ENCODE measurements around the gene ENAM.

The ENAM gene, protein sequence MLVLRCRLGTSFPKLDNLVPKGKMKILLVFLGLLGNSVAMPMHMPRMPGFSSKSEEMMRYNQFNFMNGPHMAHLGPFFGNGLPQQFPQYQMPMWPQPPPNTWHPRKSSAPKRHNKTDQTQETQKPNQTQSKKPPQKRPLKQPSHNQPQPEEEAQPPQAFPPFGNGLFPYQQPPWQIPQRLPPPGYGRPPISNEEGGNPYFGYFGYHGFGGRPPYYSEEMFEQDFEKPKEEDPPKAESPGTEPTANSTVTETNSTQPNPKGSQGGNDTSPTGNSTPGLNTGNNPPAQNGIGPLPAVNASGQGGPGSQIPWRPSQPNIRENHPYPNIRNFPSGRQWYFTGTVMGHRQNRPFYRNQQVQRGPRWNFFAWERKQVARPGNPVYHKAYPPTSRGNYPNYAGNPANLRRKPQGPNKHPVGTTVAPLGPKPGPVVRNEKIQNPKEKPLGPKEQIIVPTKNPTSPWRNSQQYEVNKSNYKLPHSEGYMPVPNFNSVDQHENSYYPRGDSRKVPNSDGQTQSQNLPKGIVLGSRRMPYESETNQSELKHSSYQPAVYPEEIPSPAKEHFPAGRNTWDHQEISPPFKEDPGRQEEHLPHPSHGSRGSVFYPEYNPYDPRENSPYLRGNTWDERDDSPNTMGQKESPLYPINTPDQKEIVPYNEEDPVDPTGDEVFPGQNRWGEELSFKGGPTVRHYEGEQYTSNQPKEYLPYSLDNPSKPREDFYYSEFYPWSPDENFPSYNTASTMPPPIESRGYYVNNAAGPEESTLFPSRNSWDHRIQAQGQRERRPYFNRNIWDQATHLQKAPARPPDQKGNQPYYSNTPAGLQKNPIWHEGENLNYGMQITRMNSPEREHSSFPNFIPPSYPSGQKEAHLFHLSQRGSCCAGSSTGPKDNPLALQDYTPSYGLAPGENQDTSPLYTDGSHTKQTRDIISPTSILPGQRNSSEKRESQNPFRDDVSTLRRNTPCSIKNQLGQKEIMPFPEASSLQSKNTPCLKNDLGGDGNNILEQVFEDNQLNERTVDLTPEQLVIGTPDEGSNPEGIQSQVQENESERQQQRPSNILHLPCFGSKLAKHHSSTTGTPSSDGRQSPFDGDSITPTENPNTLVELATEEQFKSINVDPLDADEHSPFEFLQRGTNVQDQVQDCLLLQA

DNA sequence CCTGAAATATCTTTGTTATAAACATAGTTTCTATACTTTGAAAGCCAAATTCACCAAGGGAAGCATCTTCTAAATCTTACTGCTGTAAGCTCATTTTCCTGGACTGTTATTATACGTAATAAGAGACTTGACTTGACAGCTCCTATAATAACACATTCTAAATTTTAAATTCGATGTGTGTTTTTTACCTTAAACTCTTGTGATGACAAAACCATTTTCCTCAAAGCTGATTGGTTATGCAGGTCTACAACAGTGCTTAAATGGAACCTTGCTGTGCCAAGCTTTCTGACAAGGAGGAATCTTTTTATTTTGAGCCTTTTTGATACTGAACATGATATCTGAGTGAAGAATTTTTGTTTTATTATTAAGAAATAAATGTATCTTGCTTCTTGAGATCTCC, at the start of gene ENAM:
ENAM (plus strand) TSS at position 301 of the 400 bp plus-strand sequence. CDS start 757 bp downstream, outside the sequence.
- DNase-seq: no peak
- intact Hi-C loops (cut with DNase I): no loop called here

DNA sequence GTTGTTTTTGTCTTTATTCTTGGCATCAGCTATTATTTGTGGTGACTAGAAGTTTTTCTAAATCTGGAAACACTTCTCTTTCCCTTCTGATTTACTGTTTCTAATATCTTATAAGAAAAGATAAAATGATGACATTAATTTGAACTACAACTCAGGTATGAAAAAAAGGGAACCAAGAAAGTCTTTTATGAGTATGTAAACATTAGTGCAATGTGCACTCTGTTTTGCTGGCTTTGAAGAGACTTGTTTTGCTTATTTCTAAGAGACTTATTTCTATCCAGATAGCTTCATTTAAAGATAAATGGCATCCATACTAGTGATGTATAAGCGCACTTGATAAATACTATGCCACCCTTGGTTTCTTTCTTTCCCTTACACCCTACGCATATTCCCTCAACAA, 46.6 kb upstream of the ENAM start:
- no peak for DNase-seq
- intact Hi-C loops (cut with DNase I): no loop called here

DNA sequence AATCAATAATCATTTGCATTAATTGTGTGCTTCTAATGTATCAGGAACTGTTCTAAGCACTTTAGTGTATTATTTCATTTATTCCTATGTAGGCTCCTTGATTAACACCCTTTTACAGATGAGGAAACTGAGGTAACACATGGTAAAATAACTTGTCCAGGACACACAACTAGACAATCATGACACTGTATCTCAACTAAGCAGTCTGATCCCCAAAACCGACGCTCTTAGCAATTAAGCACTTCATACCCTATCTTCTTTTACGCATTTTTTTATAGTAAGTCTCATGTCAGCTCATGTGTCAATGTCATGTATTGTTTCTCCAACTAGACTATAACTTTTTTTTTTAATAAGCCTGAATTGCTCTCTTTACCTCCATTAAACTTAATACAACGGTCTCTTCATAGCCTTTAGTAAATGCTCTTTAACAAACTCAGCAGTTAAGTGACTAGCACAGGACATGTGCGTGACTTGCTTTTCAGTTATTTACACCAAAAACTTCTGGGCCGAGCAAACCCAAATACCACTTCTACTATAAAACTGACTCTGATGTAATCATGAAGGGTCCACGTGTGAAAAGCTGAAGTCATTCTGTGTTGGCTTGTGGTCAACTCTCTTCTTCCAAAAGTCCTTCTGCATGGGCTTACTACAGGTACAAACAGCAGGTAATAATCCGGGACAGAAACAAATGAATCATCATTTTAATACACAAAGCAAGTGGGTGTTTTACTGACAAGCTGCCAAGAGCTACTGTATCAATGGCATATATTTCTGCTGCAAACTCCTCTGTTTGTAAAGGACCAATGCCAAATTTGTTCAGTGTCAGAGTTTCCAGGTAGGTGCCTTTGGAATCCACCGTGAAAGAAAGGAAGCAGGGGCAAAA, 44.4 kb upstream of the ENAM start:
- DNase-seq: no peak
- intact Hi-C loops (cut with DNase I): no loop called here

DNA sequence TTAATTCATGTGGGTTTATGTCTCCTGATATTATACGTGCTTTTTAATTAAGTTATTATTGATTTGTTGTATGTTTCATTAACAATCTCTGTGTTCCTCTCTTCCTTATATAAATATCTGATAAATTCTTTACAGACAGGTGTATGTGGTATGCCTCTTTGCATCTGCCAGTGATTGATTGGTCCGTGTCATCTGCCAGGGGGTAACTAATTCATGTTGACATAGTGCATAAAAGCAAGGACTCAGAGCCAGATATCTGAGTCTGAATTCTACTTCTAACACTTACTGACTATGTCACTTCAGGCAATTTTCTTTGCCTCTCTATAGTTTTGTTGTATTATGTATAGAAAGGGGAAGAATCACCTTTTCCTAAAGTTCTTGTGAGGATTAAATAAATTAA, 41.7 kb upstream of the ENAM start:
- intact Hi-C loops (cut with DNase I): no loop called here
- no peak for DNase-seq

DNA sequence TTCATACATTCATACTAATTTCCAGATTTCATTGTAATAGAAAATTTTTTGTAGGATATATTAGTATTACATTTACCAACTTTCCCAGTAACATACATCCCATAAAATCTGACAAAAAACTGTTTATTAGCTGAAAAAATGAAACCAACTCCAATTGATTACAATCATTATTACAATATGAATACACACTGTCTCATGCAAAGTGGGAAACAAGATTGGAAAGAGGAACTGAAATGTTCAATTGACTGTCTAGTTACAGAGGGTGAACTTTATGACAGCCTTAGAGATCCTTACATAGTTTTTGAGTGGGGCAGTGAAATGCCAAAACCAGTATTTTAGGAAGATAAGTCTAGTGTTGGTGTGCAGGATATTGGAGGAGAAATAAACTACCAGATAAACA, 38.8 kb upstream of the ENAM start:
- intact Hi-C loops (cut with DNase I): no loop called here
- DNase-seq: no peak

DNA sequence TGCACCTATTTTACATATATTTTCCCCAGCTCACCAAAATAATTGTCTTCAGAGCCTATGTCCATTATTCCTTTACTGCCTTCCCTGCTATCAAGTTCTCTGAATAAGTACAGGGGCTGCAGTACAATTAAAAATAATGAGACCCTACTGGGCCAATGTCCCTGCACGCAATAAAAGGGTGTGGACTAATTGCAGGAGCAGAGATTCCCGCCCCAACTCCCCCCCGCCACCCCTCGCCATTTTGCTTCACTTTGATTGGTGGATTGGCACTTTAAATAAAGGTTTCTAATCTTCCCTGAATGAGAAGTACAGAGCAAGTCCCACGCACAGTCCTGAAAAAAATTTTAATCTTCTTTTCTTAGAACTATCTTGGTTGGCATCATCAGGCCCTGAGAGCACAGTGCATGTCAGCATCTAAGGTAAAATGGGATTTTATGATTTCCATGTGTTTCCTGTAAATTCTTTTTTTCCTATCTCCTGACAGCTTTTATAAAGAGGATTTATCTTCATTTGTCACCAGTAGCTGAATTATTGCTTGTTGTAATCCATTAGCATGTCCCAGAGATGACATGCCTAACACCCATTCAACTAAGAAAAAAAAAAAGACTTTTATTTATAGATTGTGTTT, 36.5 kb upstream of the ENAM start, which contains the start of gene AMBN:
AMBN (plus strand) TSS at position 302 of the 628 bp plus-strand sequence; CDS start at position 405, 103 bp downstream.
- intact Hi-C loops (cut with DNase I): no loop called here
- no peak for DNase-seq

DNA sequence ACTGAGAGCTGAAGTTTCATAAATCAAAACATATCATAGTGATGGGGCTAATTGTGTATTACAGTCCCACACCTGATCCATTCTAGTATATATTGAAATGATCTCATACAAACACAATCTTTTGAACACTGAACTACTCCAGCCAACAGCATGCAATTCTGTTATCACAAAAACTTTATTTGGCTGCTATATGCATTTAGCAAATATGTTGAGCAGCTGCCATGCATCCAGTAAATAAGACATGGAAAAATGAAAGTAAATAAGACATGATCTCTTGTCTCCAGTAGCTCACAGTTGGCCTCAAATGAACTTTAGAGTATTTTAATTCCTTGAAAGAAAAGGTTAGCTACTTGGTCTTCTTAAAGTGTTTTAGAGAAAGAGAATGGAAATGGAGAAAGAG, 34.3 kb upstream of the ENAM start:
- no peak for DNase-seq
- intact Hi-C loops (cut with DNase I): no loop called here

DNA sequence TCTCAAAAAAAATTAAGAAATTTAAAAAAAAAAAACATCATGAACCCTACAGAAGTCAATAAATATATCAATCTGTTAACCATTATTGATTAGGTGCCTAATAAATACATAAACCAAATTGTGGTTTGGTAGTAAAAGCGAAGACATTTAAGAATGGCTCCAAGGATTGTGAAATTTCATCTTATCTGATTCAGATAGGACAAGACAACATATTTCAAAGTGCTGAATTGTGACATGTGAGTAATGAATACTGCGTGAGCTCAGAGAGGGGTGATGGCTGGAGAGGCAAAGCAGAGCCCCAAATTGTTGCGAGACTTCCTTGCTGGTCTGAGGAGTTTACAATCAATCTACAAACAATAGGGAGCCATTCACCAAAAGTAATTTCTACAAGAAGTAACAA, 28.2 kb upstream of the ENAM start:
- intact Hi-C loops (cut with DNase I): no loop called here
- DNase-seq: no peak

DNA sequence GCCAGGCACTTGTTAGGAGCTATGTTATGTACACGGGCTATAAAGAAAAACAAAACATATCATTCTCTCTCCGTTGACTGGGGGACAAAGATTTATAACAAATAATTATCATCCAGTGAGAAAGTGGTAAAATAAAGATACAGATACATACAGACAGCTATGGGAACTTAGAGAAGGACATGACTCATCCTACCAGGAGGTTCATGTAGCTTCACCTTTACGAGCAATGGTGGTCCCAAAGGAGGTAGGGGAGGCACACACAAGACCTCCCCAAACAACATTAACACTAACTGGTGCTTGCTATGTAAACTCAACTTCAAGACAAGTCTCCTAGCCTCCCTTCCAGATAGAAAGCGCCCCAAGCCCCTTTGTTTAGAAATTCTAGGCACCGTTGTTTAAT, 27.6 kb upstream of the ENAM start:
- no peak for DNase-seq
- intact Hi-C loops (cut with DNase I): no loop called here

DNA sequence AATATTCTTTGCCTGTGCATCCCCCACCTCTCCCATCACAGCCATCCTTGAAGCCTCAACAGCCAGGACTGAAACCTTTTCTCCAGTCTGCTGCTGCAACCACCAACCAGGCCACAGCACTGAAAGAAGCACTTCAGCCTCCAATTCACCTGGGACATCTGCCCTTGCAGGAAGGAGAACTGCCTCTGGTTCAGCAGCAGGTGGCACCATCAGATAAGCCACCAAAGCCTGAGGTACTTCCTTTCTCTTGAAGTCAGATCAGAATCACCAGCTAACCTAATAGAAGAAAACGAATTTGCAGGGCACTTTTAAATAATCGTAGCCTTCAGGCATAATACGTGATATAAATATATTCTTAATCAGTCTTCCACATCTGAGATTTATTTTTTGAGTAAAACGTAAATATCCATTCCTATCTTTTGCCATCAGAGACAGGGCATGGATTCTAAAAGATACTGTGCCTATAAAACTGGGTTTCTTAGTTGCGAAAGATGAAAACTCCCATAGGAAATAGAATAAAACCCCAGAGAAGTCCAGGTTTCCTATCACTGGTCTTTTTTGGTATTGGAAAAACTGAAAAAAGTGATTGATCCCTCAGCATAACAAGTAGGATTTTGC, 27.0 kb upstream of the ENAM start:
- intact Hi-C loops (cut with DNase I): no loop called here
- DNase-seq: peak in 6 of 10 donors; percentile 22 to 86 (median 30)

DNA sequence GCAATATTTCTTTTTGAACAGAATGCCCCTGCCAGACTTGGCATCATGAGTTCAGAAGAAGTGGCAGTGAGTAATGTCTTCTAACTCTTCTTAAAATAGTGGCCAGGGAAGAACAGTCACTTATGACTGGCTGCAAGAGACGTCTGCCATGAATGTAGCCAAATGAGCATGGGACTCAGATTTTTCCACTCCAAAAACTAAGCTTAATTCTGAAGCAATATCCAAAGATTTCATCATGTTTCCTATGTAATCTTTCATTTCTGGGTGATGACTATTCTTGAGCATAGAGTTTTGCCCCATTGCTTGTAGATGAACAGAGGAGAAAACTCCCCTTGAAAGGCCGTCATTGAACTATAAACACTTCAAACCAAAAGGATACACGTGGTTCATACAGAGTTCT, 24.7 kb upstream of the ENAM start:
- no peak for DNase-seq
- intact Hi-C loops (cut with DNase I): no loop called here

DNA sequence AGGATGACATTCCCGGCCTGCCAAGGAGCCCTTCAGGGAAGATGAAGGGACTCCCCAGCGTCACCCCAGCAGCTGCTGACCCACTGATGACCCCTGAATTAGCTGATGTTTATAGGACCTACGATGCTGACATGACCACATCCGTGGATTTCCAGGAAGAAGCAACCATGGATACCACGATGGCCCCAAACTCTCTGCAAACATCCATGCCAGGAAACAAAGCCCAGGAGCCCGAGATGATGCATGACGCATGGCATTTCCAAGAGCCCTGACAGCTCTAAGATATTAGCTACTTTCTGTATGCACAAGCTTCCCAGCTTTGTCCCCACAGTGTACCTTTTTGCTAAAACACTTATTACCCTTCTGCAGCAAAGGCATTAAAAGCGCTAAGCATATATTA, 22.1 kb upstream of the ENAM start:
- DNase-seq: no peak
- intact Hi-C loops (cut with DNase I): no loop called here

DNA sequence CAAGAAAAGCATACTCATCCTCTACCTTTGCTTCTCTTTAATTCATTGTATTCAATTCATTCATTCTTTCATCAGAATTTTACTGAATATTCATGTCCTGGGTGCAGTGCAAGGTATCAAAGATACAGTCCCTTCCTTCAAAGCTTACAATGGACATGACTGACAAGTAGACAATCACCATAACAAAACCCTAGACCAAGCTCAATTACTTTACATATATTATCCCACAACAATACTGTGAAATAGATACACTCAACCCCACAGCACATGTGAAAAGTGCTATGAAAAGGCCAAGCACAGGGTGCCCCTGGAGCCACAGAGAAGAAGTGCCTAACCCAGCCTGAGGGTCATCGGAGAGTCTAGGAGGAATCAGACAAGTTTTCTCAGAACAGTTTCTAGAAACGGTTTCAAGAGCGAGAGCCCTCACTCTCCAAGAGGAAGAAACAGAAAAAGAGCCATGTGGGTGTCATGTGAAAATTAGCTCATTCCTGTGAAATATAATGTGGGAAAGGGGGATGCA, 21.1 kb upstream of the ENAM start:
- intact Hi-C loops (cut with DNase I): no loop called here
- no peak for DNase-seq

DNA sequence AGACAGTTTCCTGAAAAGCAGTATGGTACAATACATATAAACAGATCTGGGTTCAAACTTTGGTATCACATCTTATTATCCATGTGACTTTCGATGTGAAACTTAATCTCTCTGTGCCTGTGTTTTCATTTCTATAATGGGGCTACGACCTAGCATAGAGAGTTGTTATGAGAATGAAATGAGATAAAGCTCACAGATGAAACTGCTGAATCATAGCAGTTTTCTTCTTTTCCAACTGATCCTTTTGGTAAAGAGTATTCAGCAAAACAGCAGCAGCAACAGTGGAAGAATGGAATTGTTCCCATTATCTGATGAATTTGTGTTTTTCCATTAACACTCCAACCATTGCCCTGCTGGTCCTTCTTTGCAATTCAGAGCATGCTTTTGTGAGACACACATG, 20.2 kb upstream of the ENAM start:
- intact Hi-C loops (cut with DNase I): no loop called here
- no peak for DNase-seq

DNA sequence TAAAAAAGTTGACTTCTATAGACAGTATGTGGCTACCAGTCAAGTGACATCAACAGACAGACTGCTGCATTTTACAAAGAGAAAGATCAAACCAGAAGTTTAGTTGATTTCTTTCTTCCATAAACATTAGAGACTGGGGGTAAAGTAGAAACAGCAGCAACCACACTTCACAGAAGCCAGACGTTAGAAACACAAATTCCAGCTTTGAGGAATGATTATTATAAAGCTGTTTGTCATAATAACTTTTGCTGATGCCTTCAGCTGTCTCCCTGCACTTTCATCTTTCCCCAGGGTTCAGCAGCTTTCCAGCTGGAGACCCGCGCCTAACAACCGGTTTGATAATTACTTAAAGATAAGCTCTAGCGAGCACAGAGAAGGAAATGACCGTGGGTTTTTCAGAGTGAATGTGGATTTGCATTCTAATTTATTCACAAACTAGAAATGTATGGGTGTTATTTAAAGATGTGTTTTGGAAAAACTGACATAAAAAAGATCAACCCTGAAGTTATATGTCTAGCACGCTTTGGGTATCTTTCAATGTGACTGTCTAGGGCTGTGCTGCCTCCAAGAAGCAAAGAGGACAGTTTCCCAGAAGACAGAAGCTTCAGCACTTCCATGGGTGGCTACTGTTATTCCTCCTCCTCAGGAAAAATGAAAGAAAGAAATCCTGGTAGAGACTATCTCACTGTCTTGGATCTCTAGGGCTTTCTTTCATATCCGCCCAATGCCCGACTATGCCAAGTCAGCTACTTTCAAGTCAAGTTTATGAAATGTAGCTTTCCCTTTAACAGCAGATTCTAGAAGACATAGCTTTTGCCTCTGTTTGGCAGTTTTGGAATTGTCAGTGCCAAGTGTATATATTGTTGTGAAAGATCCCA, 15.0 kb upstream of the ENAM start:
- DNase-seq: no peak
- intact Hi-C loops (cut with DNase I): no loop called here

DNA sequence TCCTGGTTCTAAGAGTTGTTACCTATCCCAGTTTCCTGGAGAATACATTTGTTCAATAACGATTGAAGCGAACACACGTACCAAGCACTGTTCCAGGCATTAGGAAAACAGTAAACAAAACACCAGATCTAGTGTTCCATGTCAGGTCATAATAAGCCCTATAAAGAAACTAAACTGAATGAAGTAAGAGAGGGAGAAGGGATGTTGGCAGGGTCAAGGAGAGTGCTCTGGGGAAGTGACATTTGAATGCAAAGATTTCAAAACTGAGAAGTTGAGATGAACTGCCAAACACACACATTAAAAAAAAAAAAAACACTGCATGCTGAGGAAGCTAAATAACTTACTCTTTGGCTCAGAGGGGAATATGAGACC, 14.4 kb upstream of the ENAM start:
- intact Hi-C loops (cut with DNase I): no loop called here
- DNase-seq: no peak

DNA sequence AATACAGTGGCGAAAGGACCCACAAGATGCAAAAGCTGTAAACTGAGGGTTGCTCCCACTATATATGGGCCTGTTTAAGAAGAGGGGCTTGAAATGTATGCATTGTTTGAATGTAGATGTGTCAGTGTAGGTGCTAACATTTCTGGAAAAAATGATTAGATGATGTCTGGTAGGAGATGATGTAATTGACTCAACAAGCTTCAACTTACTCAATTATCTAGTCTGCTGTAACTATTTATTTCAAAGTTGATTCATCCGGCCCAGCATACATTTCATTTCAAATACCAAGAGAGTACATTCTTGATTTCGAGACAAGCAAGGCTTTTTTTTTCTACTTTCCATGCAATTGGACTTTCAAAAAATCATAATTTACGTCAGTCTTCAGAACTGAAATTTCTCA, 9.3 kb upstream of the ENAM start:
- DNase-seq: no peak
- intact Hi-C loops (cut with DNase I): no loop called here

DNA sequence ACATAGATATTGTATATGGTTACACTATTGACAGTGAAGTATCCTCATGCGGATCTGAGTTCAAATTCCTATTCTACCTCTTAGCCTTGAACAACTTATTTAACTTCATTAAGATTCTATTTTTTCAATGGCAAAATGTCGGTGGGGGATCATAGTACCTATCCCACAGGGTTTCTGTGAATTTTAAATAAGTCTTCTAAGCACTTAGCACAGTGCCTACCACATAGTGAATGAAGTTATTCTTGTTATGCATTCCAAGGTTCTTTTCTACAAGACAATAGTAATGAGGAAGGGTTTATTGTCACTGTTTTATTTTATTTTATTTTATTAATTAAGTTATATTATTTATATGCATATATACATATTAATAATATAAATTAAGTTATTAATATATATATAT, 8.8 kb upstream of the ENAM start:
- DNase-seq: no peak
- intact Hi-C loops (cut with DNase I): no loop called here
